ENCODE data around the gene ADGRV1. TPM values are rescaled to one million over a fixed set of nuclear protein-coding genes. Genes with fewer than 3 reads are reported as not detected.

The ADGRV1 gene
- total RNA-seq, 4 donors from 2014 or later, result 2.5 to 7.5 (median 4.5) TPM

- no peaks in the 10 kb centered on the region for H3K27me3 ChIP-seq
- no peak for DNase-seq (ENCODE audit: low spot score in 2 of 2)
- no peak overlapping the region for H3K4me3 ChIP-seq
- TF ChIP-seq, protein P1, sequence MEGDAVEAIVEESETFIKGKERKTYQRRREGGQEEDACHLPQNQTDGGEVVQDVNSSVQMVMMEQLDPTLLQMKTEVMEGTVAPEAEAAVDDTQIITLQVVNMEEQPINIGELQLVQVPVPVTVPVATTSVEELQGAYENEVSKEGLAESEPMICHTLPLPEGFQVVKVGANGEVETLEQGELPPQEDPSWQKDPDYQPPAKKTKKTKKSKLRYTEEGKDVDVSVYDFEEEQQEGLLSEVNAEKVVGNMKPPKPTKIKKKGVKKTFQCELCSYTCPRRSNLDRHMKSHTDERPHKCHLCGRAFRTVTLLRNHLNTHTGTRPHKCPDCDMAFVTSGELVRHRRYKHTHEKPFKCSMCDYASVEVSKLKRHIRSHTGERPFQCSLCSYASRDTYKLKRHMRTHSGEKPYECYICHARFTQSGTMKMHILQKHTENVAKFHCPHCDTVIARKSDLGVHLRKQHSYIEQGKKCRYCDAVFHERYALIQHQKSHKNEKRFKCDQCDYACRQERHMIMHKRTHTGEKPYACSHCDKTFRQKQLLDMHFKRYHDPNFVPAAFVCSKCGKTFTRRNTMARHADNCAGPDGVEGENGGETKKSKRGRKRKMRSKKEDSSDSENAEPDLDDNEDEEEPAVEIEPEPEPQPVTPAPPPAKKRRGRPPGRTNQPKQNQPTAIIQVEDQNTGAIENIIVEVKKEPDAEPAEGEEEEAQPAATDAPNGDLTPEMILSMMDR (IDR thresholded peaks at IDR 0.05), result no peak
- H3K4me1 ChIP-seq, result no peaks in the 10 kb centered on the region
- H3K27ac ChIP-seq, result no peak overlapping the region
- H3K9me3 ChIP-seq, result no peaks in the 10 kb centered on the region
- WGBS, result 50% methylated on average over 3 of the region's 3 CpGs
- H3K36me3 ChIP-seq, result no peaks in the 10 kb centered on the region
Observed at GRCh38 chr5:90641528-90641927, 82.9 kb downstream of the ADGRV1 start.

DNA sequence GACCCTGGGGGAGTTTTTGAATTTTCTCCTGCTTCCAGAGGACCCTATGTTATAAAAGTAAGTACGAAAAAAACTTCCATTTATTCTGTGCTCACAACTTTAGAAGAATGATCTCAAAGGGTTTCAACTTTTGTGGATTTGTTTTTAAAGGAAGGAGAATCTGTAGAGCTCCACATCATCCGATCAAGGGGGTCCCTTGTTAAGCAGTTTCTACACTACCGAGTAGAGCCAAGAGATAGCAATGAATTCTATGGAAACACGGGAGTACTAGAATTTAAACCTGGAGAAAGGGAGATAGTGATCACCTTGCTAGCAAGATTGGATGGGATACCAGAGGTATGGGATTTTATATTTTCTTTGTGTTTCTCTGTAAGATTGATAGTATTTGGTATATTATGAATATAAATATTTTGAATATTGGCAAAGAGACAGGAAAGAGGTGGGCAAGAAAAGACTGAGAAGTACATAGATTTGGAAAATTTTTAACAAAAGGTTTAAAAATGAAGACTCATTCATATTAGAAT, 84.2 kb downstream of the ADGRV1 start:
- H3K27ac ChIP-seq, result no peak overlapping the region
- 58% methylated on average over 4 of the region's 4 CpGs for WGBS

GRCh38 chr5:90644132-90644531, 85.5 kb downstream of the ADGRV1 start:
- H3K4me3 ChIP-seq, result no peak overlapping the region
- WGBS, result 55% methylated on average over 4 of the region's 4 CpGs
- no peaks in the 10 kb centered on the region for H3K4me1 ChIP-seq
- no peaks in the 10 kb centered on the region for H3K36me3 ChIP-seq
- no peaks in the 10 kb centered on the region for H3K9me3 ChIP-seq
- no peak for DNase-seq (ENCODE audit: low spot score in 2 of 2)
- no peak overlapping the region for H3K27ac ChIP-seq
- H3K27me3 ChIP-seq, result no peaks in the 10 kb centered on the region
- TF ChIP-seq, protein P1 (IDR thresholded peaks at IDR 0.05), result no peak
- TF ChIP-seq POLR2A (IDR thresholded peaks at IDR 0.05) (no peak), EP300 (IDR thresholded peaks at IDR 0.05) (no peak), POLR2AphosphoS5 (IDR thresholded peaks at IDR 0.05) (no peak)

More for the DNA sequence above, 84.2 kb downstream of the ADGRV1 start:
- no peaks in the 10 kb centered on the region for H3K4me1 ChIP-seq
- H3K4me3 ChIP-seq, result no peak overlapping the region
- no peaks in the 10 kb centered on the region for H3K36me3 ChIP-seq
- TF ChIP-seq POLR2A (IDR thresholded peaks at IDR 0.05), result no peak
- TF ChIP-seq, protein P1 (IDR thresholded peaks at IDR 0.05), result no peak
- TF ChIP-seq EP300 (IDR thresholded peaks at IDR 0.05), result no peak
- no peak for TF ChIP-seq POLR2AphosphoS5 (IDR thresholded peaks at IDR 0.05)
- no peaks in the 10 kb centered on the region for H3K27me3 ChIP-seq
- DNase-seq (ENCODE audit: low spot score in 2 of 2), result no peak
- H3K9me3 ChIP-seq, result no peaks in the 10 kb centered on the region

DNA sequence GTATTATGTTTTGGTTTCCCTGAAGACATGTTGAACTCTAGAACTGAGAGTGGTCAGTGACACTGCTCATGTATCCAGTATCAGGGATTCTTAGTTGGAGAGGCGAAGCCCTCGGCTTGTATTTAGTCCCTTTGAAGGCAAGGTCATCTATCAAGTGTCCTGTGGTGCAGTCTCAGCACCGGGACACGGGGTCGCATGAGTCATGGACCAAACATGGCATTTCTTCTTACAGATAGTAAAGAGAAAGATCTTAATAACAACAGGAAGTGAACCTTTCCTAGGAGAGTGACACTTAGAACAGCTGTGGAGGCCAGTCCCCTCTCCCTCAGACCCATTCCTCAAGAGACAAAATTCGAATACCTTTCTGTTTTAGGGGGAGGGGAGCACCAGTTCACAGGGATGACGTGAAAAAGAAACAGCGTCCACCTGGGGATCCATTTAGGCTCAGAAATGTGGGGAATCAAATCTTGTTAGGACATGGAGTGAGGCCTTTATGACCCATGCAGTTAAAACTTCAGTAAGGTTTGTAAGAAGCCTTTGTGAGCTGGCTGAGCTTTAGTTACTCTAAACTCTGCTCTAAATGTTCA, 86.5 kb downstream of the ADGRV1 start:
- DNase-seq (ENCODE audit: low spot score in 2 of 2), result no peak
- Histone ChIP-seq H3K4me1 (no peaks in the 10 kb centered on the region), H3K36me3 (no peaks in the 10 kb centered on the region), H3K27ac (no peak overlapping the region), H3K9me3 (no peaks in the 10 kb centered on the region), H3K4me3 (no peak overlapping the region), H3K27me3 (no peaks in the 10 kb centered on the region)
- WGBS, result 33% methylated on average over 8 of the region's 8 CpGs
- TF ChIP-seq, protein P1 (IDR thresholded peaks at IDR 0.05), result no peak
- TF ChIP-seq EP300 (IDR thresholded peaks at IDR 0.05) (no peak), POLR2AphosphoS5 (IDR thresholded peaks at IDR 0.05) (no peak), POLR2A (IDR thresholded peaks at IDR 0.05) (no peak)

DNA sequence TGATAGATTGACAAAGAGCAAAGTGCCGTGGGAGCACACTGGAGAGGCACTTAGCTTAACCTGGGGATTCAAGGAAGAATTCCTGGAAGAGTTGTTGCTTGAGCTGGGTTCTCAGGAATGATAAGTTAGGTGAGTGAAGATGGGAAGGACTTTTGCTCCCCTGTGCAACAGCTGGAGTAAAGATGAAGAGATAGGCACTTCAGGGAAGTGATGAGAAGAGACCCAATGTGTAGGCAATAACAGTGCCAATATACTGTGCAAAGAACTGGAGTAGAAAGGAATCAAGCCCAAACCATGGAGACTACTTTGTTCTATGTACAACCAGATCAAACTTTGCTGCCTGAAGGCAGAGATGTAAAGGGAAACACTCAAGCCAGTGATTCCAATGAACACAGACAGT, 92.2 kb downstream of the ADGRV1 start:
- H3K36me3 ChIP-seq, result no peaks in the 10 kb centered on the region
- no peak overlapping the region for H3K27ac ChIP-seq
- H3K4me1 ChIP-seq, result no peaks in the 10 kb centered on the region
- no peaks in the 10 kb centered on the region for H3K27me3 ChIP-seq
- TF ChIP-seq EP300 (IDR thresholded peaks at IDR 0.05) (no peak), POLR2AphosphoS5 (IDR thresholded peaks at IDR 0.05) (no peak), POLR2A (IDR thresholded peaks at IDR 0.05) (no peak)
- TF ChIP-seq, protein P1 (IDR thresholded peaks at IDR 0.05), result no peak
- H3K9me3 ChIP-seq, result no peaks in the 10 kb centered on the region
- WGBS, result 88% methylated on average over 1 of the region's 1 CpG
- no peak for DNase-seq (ENCODE audit: low spot score in 2 of 2)
- H3K4me3 ChIP-seq, result no peak overlapping the region
